Panc1 (cell line): ENCODE results near the gene HM13. TPM values are rescaled to one million over a fixed set of nuclear protein-coding genes. Genes with fewer than 3 reads are reported as not detected.
"Not testable (repeated sequence)": the region's sequence is repeated elsewhere in the genome, so short reads cannot be mapped to it uniquely, and the experiment has no call there.

Source experiments
- ATAC-seq: fragments of 200-7000 bp; cut with Tn5 transposase; 2 replicates; pipeline ENCODE4 v1.9.1; 2020; ENCODE audit warnings: mild to moderate bottlenecking, moderate library complexity
- BruUV-seq: library from RNA; stranded (reverse); fragments of 400-500 nt; replicated peaks from 2 replicates; lab custom pipeline; 2021; lab: Mats Ljungman, UMichigan
- CTCF ChIA-PET: fragments of 300-600 bp; sonication (Branson Sonifier 250); formaldehyde crosslinking; loops from one replicate; lab custom pipeline; 2022; ENCODE audit warnings: antibody characterized with exemption; lab: Charles Lee
- POLR2A ChIA-PET: fragments of 300-600 bp; sonication (Branson Sonifier 250); formaldehyde crosslinking; loops from one replicate; lab custom pipeline; 2022; ENCODE audit warnings: antibody characterized with exemption; lab: Charles Lee
- DNase-seq: peaks from one replicate; pipeline ENCODE4 v3.0.0-alpha.2; 2010; ENCODE audit warnings: low read depth, low spot score
- H3K27ac ChIP-seq: 2 replicates; pipeline ENCODE4 v1.5.1; 2011; ENCODE audit warnings: mild to moderate bottlenecking, low read length, inconsistent platforms
- H3K27me3 ChIP-seq: fragments of 200-500 bp; sonication (Bioruptor generic); 2 replicates; pipeline ENCODE4 v1.6.0; 2014; ENCODE audit warnings: low read length, inconsistent platforms; ENCODE audit not compliant: control insufficient read depth, insufficient read depth
- H3K36me3 ChIP-seq: fragments of 200-500 bp; sonication (Bioruptor generic); 2 replicates; pipeline ENCODE4 v1.5.1; 2014; ENCODE audit warnings: inconsistent platforms, mild to moderate bottlenecking, low read length, moderate library complexity; ENCODE audit not compliant: control insufficient read depth, insufficient read depth
- H3K4me1 ChIP-seq: 2 replicates; pipeline ENCODE4 v1.5.1; 2011; ENCODE audit warnings: inconsistent platforms, mild to moderate bottlenecking, low read length, moderate library complexity; ENCODE audit not compliant: control insufficient read depth, insufficient read depth
- H3K4me3 ChIP-seq, 2 experiments: 2 replicates each; pipeline ENCODE4 v1.5.1; 2011 to 2012; ENCODE audit warnings: low read depth in 2 of 2, low read length in 2 of 2, mild to moderate bottlenecking in 2 of 2, inconsistent platforms in 1 of 2, moderate library complexity in 1 of 2
- H3K9me3 ChIP-seq: fragments of 200-500 bp; sonication (Bioruptor generic); 2 replicates; pipeline ENCODE4 v1.5.1; 2014; ENCODE audit warnings: low read depth, mild to moderate bottlenecking, inconsistent platforms, low read length, moderate library complexity; ENCODE audit not compliant: control insufficient read depth, insufficient read depth
- POLR2AphosphoS5 ChIP-seq: IDR thresholded peaks from 2 replicates; pipeline ENCODE4 v1.6.1; 2012; ENCODE audit warnings: mild to moderate bottlenecking, low read depth, low read length, moderate library complexity
- SIN3A ChIP-seq: IDR thresholded peaks from 2 replicates; pipeline ENCODE4 v1.6.1; 2012; ENCODE audit warnings: low read depth, mild to moderate bottlenecking, low read length, moderate library complexity, borderline replicate concordance; ENCODE audit not compliant: insufficient read depth
- TCF7L2 ChIP-seq: IDR thresholded peaks from 2 replicates; pipeline ENCODE4 v1.6.1; 2011; ENCODE audit warnings: mild to moderate bottlenecking, low read depth, low read length, inconsistent platforms
- in situ Hi-C: cut with HindIII; loops from 2 replicates; pipeline ENCODE4 v1.10.0; 2016; ENCODE audit warnings: low sequenced_read_pairs, low pct_unique_long_range_greater_than_20kb
- intact Hi-C: fragments of 100-400 bp; cut with micrococcal nuclease; formaldehyde crosslinking; loops from one replicate; pipeline ENCODE4 v1.10.0; 2022; ENCODE audit not compliant: unreplicated experiment
- total RNA-seq: library from RNA; stranded (reverse); gene quantifications from one replicate; pipeline ENCODE4 v1.2.1, GENCODE V29; 2021; ENCODE audit not compliant: unreplicated experiment
- TF ChIP-seq, protein P1 (sequence below): fragments of 450-650 bp; IDR thresholded peaks from 2 replicates; pipeline ENCODE4 v1.5.1; 2017; ENCODE audit warnings: mild to moderate bottlenecking
- TF ChIP-seq, protein P2 (sequence below), 2 experiments: IDR thresholded peaks; 2 replicates each; pipeline ENCODE4 v1.6.1; 2011 to 2012; ENCODE audit warnings: low read depth in 2 of 2, control low read depth in 1 of 2, low read length in 1 of 2, mild to moderate bottlenecking in 1 of 2, moderate library complexity in 1 of 2; ENCODE audit not compliant: insufficient read depth in 1 of 2

Gene HM13
- total RNA-seq, 1 experiment from 2014 or later = 337 TPM

DNA sequence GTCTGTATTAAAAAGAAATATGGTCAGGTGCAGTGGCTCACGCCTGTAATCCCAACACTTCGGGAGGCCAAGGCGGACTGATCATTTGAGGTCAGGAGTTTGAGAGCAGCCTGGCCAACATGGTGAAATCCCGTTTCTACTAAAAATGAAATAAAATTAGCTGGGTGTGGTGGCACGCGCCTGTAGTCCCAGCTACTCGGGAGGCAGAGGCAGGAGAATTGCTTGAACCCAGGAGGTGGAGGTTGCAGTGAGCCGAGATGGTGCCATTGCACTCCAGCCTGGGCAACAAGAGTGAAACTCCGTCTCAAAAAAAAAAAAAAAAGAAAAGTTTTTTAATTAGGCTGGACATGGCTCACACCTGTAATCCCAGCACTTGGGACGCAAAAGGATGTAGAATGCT, 60.7 kb downstream of the HM13 start:
- H3K9me3 ChIP-seq, H3K36me3 ChIP-seq, DNase-seq, H3K27me3 ChIP-seq, BruUV-seq, intact Hi-C loops, in situ Hi-C loops, ATAC-seq, H3K4me3 ChIP-seq: not testable (repeated sequence)
- POLR2A ChIA-PET = interaction anchor here (0.8 to 4.0 kb wide), 3 partner anchors 28 to 72 kb away, joined by 3 to 76 read pairs (median 4); partner anchors contain the start of gene ID1
- CTCF ChIA-PET = interaction anchor here (0.8 to 10.8 kb wide), 3 partner anchors 18 to 35 kb away, joined by 3 to 298 read pairs (median 10); no protein-coding TSS in a partner anchor
- peak overlapping the region; percentile 41; the same call in 1 of the 2 replicates for H3K27ac ChIP-seq
- peaks cover 35% of the 10 kb centered on the region for H3K4me1 ChIP-seq

DNA sequence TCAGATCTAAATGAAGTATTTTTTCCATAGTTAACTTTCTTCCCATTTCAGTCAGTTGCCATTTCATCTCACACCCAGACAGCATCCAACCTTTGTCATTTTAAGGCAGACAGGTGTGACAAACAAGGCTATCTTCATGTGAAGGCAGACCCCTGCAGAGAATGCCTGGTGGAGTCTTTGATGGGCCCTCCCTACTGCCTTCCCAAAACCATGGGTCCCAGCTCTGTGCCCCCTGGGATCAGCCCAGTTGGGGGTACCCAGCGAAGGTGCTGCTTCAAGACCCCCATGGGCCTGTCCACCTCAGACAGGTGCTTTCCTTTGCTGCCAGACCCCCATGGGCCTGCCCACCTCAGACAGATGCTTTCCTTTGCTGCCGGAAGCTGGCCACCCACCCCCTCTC, 62.5 kb downstream of the HM13 start:
- TF ChIP-seq TCF7L2 (no peak), SIN3A (no peak), POLR2AphosphoS5 (no peak)
- TF ChIP-seq, protein P1, sequence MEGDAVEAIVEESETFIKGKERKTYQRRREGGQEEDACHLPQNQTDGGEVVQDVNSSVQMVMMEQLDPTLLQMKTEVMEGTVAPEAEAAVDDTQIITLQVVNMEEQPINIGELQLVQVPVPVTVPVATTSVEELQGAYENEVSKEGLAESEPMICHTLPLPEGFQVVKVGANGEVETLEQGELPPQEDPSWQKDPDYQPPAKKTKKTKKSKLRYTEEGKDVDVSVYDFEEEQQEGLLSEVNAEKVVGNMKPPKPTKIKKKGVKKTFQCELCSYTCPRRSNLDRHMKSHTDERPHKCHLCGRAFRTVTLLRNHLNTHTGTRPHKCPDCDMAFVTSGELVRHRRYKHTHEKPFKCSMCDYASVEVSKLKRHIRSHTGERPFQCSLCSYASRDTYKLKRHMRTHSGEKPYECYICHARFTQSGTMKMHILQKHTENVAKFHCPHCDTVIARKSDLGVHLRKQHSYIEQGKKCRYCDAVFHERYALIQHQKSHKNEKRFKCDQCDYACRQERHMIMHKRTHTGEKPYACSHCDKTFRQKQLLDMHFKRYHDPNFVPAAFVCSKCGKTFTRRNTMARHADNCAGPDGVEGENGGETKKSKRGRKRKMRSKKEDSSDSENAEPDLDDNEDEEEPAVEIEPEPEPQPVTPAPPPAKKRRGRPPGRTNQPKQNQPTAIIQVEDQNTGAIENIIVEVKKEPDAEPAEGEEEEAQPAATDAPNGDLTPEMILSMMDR = no peak
- TF ChIP-seq, protein P2, sequence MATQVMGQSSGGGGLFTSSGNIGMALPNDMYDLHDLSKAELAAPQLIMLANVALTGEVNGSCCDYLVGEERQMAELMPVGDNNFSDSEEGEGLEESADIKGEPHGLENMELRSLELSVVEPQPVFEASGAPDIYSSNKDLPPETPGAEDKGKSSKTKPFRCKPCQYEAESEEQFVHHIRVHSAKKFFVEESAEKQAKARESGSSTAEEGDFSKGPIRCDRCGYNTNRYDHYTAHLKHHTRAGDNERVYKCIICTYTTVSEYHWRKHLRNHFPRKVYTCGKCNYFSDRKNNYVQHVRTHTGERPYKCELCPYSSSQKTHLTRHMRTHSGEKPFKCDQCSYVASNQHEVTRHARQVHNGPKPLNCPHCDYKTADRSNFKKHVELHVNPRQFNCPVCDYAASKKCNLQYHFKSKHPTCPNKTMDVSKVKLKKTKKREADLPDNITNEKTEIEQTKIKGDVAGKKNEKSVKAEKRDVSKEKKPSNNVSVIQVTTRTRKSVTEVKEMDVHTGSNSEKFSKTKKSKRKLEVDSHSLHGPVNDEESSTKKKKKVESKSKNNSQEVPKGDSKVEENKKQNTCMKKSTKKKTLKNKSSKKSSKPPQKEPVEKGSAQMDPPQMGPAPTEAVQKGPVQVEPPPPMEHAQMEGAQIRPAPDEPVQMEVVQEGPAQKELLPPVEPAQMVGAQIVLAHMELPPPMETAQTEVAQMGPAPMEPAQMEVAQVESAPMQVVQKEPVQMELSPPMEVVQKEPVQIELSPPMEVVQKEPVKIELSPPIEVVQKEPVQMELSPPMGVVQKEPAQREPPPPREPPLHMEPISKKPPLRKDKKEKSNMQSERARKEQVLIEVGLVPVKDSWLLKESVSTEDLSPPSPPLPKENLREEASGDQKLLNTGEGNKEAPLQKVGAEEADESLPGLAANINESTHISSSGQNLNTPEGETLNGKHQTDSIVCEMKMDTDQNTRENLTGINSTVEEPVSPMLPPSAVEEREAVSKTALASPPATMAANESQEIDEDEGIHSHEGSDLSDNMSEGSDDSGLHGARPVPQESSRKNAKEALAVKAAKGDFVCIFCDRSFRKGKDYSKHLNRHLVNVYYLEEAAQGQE (IDR thresholded peaks at IDR 0.05; ENCODE audit: insufficient read depth in 1 of 2, low read depth in 2 of 2, low read length in 1 of 2) = no peak
- Histone ChIP-seq H3K27me3 (no peaks in the 10 kb centered on the region), H3K4me1 (peaks cover 19% of the 10 kb centered on the region), H3K9me3 (no peaks in the 10 kb centered on the region), H3K27ac (peak overlapping the region; percentile 0; the same call in 1 of the 2 replicates), H3K36me3 (no peaks in the 10 kb centered on the region), H3K4me3 (no peak overlapping the region)
- in situ Hi-C loops = no loop called here
- DNase-seq = no peak
- ATAC-seq = no peak
- ChIA-PET POLR2A (interaction anchor here (2.3 kb wide), 1 partner anchor 28 kb away, joined by 14 read pairs; the partner anchor contains the start of gene ID1), CTCF (interaction anchor here (1.1 kb wide), 1 partner anchor 36 kb away, joined by 3 read pairs; no protein-coding TSS in a partner anchor)
- BruUV-seq = no TSS peak
- intact Hi-C loops = no loop called here

DNA sequence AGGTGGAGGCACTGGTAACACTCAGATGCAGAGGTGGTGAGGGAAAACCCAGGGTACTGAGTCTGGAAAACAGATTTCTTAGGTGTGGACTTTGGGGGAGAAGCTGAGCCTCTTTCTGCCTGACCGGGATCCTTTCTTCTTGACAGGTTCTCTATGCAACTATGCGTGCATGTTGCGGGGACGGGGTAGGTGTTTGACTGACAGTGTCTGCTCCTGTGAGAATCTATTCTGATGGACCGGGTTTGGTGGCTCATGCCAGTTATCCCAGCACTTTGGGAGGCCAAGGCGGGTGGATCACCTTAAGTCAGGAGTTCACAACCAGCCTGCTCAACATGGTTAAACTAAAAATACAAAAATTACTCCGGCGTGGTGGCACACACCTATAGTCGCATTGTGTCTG, 63.0 kb downstream of the HM13 start:
- Histone ChIP-seq H3K4me3 (no peak overlapping the region), H3K36me3 (no peaks in the 10 kb centered on the region), H3K27me3 (no peaks in the 10 kb centered on the region), H3K9me3 (no peaks in the 10 kb centered on the region), H3K4me1 (peaks cover 15% of the 10 kb centered on the region), H3K27ac (peak overlapping the region; percentile 0; the same call in 1 of the 2 replicates)
- ATAC-seq = no peak
- intact Hi-C loops = no loop called here
- DNase-seq = no peak
- no TSS peak for BruUV-seq
- TF ChIP-seq, protein P1 = no peak
- no peak for TF ChIP-seq POLR2AphosphoS5
- TF ChIP-seq, protein P2 (IDR thresholded peaks at IDR 0.05; ENCODE audit: insufficient read depth in 1 of 2, low read depth in 2 of 2, low read length in 1 of 2) = no peak
- no peak for TF ChIP-seq TCF7L2
- TF ChIP-seq SIN3A = no peak
- ChIA-PET CTCF (interaction anchor here (0.7 kb wide), 1 partner anchor 119 kb away, joined by 4 read pairs; no protein-coding TSS in a partner anchor), POLR2A (interaction anchor here (2.3 kb wide), 1 partner anchor 28 kb away, joined by 14 read pairs; the partner anchor contains the start of gene ID1)
- in situ Hi-C loops = no loop called here
